A549 (cell line): Measurements from ENCODE around the gene WHRN. TPM values are rescaled to one million over a fixed set of nuclear protein-coding genes. Genes with fewer than 3 reads are reported as not detected.

ENCODE experiments used
- ATAC-seq, 2 experiments: fragments of 200-7000 bp in 1 of 2; fragments of >200 bp in 1 of 2; cut with Nextera tagmentation in 1 of 2; cut with Tn5 transposase in 1 of 2; 3 replicates each; pipeline versions ENCODE4 v1.8.0 to v1.9.1; 2018 to 2020; ENCODE audit warnings: mild to moderate bottlenecking in 1 of 2, moderate library complexity in 1 of 2
- CTCF ChIA-PET: fragments of 300-600 bp; sonication (Branson Sonifier 250); formaldehyde crosslinking; extraction: SDS; loops from one replicate; lab custom pipeline; 2021; ENCODE audit warnings: antibody characterized with exemption, inconsistent platforms; lab: Yijun Ruan, JAX
- POLR2A ChIA-PET: fragments of 350-600 bp; formaldehyde crosslinking; extraction: SDS; loops from one replicate; lab custom pipeline; 2021; ENCODE audit warnings: antibody characterized with exemption, inconsistent platforms; lab: Yijun Ruan, JAX
- DNase-seq, 2 experiments: peaks; one replicate each; pipeline versions ENCODE4 v3.0.0 to v3.0.0-alpha.2; 2011 to 2016; ENCODE audit warnings: low read depth in 1 of 2, low spot score in 1 of 2
- FAIRE-seq: peaks from 2 replicates; lab custom pipeline; 2011; peaks lifted over from hg19 to GRCh38; lab: Jason Lieb, UNC
- H3K27ac ChIP-seq, 2 experiments: fragments of >200 bp; sonication (Bioruptor Twin); formaldehyde crosslinking; 3 replicates each; pipeline ENCODE4 v1.5.1; 2016 to 2017
- H3K4me1 ChIP-seq: fragments of >200 bp; sonication (Bioruptor Twin); formaldehyde crosslinking; 3 replicates; pipeline ENCODE4 v1.6.1; 2016
- H3K4me2 ChIP-seq: fragments of >200 bp; sonication (Bioruptor Twin); formaldehyde crosslinking; 3 replicates; pipeline ENCODE4 v1.6.1; 2016
- H3K4me3 ChIP-seq: fragments of >200 bp; sonication (Bioruptor Twin); formaldehyde crosslinking; 3 replicates; pipeline ENCODE4 v1.5.1; 2016
- H3K9me3 ChIP-seq: fragments of >200 bp; sonication (Bioruptor Twin); formaldehyde crosslinking; 3 replicates; pipeline ENCODE4 v1.6.1; 2016
- ATOH8 ChIP-seq: fragments of 250-450 bp; sonication (Bioruptor Pico); IDR thresholded peaks from 2 replicates; pipeline ENCODE4 v1.5.0; 2020; ENCODE audit warnings: low read depth, mild to moderate bottlenecking, moderate library complexity
- CEBPB ChIP-seq, 2 experiments: fragments of >200 bp in 1 of 2; sonication (Bioruptor Twin) in 1 of 2; formaldehyde crosslinking in 1 of 2; IDR thresholded peaks; 2 replicates each; pipeline ENCODE4 v1.6.1; 2012 to 2016
- CHD4 ChIP-seq: fragments of 200-600 bp; sonication (generic); IDR thresholded peaks from 2 replicates; pipeline ENCODE4 v1.6.1; 2016; ENCODE audit warnings: antibody characterized with exemption, mild to moderate bottlenecking, borderline replicate concordance
- E2F6 ChIP-seq: IDR thresholded peaks from 2 replicates; pipeline ENCODE4 v1.6.1; 2012; ENCODE audit warnings: low read depth, borderline replicate concordance
- ELK1 ChIP-seq: fragments of 150-350 bp; IDR thresholded peaks from 2 replicates; pipeline ENCODE4 v1.6.1; 2014; ENCODE audit warnings: low read depth, mild to moderate bottlenecking, low read length
- FOSB ChIP-seq: fragments of 250-450 bp; sonication (Bioruptor Pico); IDR thresholded peaks from 2 replicates; pipeline ENCODE4 v1.5.0; 2020; ENCODE audit warnings: mild to moderate bottlenecking, moderate library complexity
- FOSL2 ChIP-seq, 2 experiments: fragments of 450-650 bp in 1 of 2; fragments of >200 bp in 1 of 2; sonication (Bioruptor Twin) in 1 of 2; formaldehyde crosslinking; IDR thresholded peaks; 2 replicates each; pipeline versions ENCODE4 v1.5.0 to v1.6.1; 2016 to 2020; ENCODE audit warnings: mild to moderate bottlenecking in 1 of 2, moderate library complexity in 1 of 2
- GATA3 ChIP-seq: IDR thresholded peaks from 2 replicates; pipeline ENCODE4 v1.6.1; 2012; ENCODE audit warnings: borderline replicate concordance
- HDAC2 ChIP-seq: fragments of 200-600 bp; sonication (generic); IDR thresholded peaks from 2 replicates; pipeline ENCODE4 v1.6.1; 2016
- HOXA7 ChIP-seq: fragments of 250-450 bp; sonication (Bioruptor Pico); IDR thresholded peaks from 2 replicates; pipeline ENCODE4 v1.5.0; 2020; ENCODE audit warnings: mild to moderate bottlenecking, moderate library complexity
- HOXB13 ChIP-seq: fragments of 250-450 bp; sonication (Bioruptor Pico); IDR thresholded peaks from 2 replicates; pipeline ENCODE4 v1.5.0; 2020; ENCODE audit warnings: low read depth, mild to moderate bottlenecking, moderate library complexity
- JUN ChIP-seq, 2 experiments: fragments of >200 bp; sonication (Bioruptor Twin); formaldehyde crosslinking; IDR thresholded peaks; 2 replicates in 1 of 2; 3 replicates in 1 of 2; pipeline ENCODE4 v1.6.1; 2016 to 2017
- JUNB ChIP-seq: fragments of >200 bp; sonication (Bioruptor Twin); formaldehyde crosslinking; IDR thresholded peaks from 2 replicates; pipeline ENCODE4 v1.6.1; 2016
- NFE2L2 ChIP-seq: fragments of 150-350 bp; conservative IDR thresholded peaks from 2 replicates; pipeline ENCODE4 v1.6.1; 2014; ENCODE audit warnings: low read length
- RAD21 ChIP-seq, 2 experiments: fragments of >200 bp in 1 of 2; sonication (Bioruptor Twin) in 1 of 2; formaldehyde crosslinking in 1 of 2; IDR thresholded peaks in 1 of 2; conservative IDR thresholded peaks in 1 of 2; 2 replicates in 1 of 2; 3 replicates in 1 of 2; pipeline ENCODE4 v1.6.1; 2012 to 2018; ENCODE audit warnings: inconsistent platforms in 1 of 2
- RNF2 ChIP-seq: fragments of 200-600 bp; sonication (generic); IDR thresholded peaks from 2 replicates; pipeline ENCODE4 v1.6.1; 2016; ENCODE audit warnings: low read depth, mild to moderate bottlenecking, antibody characterized with exemption, moderate library complexity, borderline replicate concordance
- TP53 ChIP-seq: fragments of 250-450 bp; sonication (Bioruptor Pico); IDR thresholded peaks from 2 replicates; pipeline ENCODE4 v1.5.0; 2021; ENCODE audit warnings: mild to moderate bottlenecking, moderate library complexity
- USF2 ChIP-seq: fragments of 450-650 bp; IDR thresholded peaks from 2 replicates; pipeline ENCODE4 v1.6.1; 2014; ENCODE audit warnings: antibody characterized with exemption
- ZC3H11A ChIP-seq: fragments of 450-650 bp; IDR thresholded peaks from 2 replicates; pipeline ENCODE4 v1.6.1; 2014; ENCODE audit warnings: antibody characterized with exemption, mild to moderate bottlenecking
- WGBS: methylation state at CpG from one replicate; pipeline ENCODE4 v1.1.6; 2017; ENCODE audit errors: missing lambda C conversion rate; 5-methylcytosine and 5-hydroxymethylcytosine counted together
- polyA plus RNA-seq, 4 experiments: library from polyadenylated mRNA; depleted of rRNA in 3 of 4; stranded (reverse); fragments of >200 nt; fragmentation: RNase III in 1 of 4; extraction: RNeasy Plus Mini Kit Qiagen cat#74134 plus additional on column Dnase treatment in 1 of 4; gene quantifications; 2 replicates in 3 of 4; 3 replicates in 1 of 4; pipeline ENCODE4 v1.2.3, GENCODE V29; 2011 to 2017
- TF ChIP-seq, protein P1 (sequence below): IDR thresholded peaks from 2 replicates; pipeline ENCODE4 v1.6.1; 2012

WHRN gene
- polyA plus RNA-seq, 2 of the 4 experiments (the other 2 are of a cell fraction) = 1.2 to 3.2 TPM

GRCh38 chr9:114374936-114375335 lies 130.3 kb downstream of the WHRN start (continued):
- TF ChIP-seq ZC3H11A = no peak
- no peak for TF ChIP-seq ATOH8 (CRISPR knock-in tag)

DNA sequence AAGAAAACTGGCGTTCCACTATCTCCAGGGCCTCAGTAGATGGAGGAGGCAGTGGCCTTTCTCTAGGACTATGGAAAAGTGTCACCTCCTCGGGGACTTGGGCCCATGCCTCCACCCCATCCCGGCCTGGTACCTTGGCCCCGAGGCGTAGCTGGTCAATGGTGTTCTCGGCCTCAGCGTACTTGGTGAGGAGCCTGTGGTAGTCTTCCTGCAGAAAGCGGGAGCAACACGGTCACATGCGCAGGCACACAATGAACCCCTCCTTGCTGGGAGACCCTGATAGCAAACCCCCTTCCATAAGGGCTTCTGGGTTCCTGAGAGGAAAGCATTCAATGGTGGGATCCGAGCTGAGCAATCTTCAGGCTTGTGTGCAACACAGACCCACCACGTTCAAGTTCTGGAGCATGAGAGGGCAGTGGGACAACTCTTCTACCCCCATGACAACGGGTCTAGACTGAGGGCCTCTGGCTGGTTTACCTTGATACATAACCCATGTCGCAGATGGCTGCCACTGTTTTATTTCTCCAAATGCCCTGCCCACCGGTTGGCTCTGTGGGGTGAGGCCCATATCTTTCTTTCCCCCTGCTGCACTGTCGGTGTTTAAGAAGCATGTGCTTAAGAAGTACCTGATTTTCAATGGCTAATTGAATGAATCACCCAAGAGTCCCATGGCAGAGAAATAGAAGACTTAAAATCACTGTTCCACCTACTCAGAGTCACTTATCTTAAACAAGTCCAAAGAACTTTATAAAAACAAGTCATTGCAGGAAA lies 131.1 kb downstream of the WHRN start:
- WGBS = 78% methylated on average over 15 of the region's 16 CpGs
- CTCF ChIA-PET = interaction anchor here (0.8 kb wide), 1 partner anchor 28 kb away, joined by 3 read pairs; no protein-coding TSS in a partner anchor
- Histone ChIP-seq H3K27ac (no peak overlapping the region), H3K4me1 (no peaks in the 10 kb centered on the region), H3K4me3 (no peak overlapping the region), H3K9me3 (no peaks in the 10 kb centered on the region)
- ATAC-seq = no peak
- TF ChIP-seq TP53 = no peak
- TF ChIP-seq, all 56 proteins: peak for 0
- FAIRE-seq (no peak), DNase-seq (no peak)
- H3K4me2 ChIP-seq = no peak overlapping the region
- POLR2A ChIA-PET = no interaction called here

- no peak for TF ChIP-seq FOSL2 (IDR thresholded peaks at IDR 0.05)
- TF ChIP-seq FOSL2 (CRISPR knock-in tag; IDR thresholded peaks at IDR 0.05) = no peak
- TF ChIP-seq HOXA7 = no peak
- Histone ChIP-seq H3K4me3 (no peak overlapping the region), H3K9me3 (no peaks in the 10 kb centered on the region), H3K4me2 (no peak overlapping the region), H3K27ac (no peak overlapping the region), H3K4me1 (no peaks in the 10 kb centered on the region)
- WGBS = 88% methylated on average over 5 of the region's 9 CpGs
- DNase-seq (no peak), ATAC-seq (no peak), FAIRE-seq (no peak)
- ChIA-PET POLR2A (interaction anchor here (0.6 kb wide), 1 partner anchor 8 kb away, joined by 5 read pairs; no protein-coding TSS in a partner anchor), CTCF (no interaction called here)
These were observed 132.3 kb downstream of the WHRN start for GRCh38 chr9:114372921-114373448.

DNA sequence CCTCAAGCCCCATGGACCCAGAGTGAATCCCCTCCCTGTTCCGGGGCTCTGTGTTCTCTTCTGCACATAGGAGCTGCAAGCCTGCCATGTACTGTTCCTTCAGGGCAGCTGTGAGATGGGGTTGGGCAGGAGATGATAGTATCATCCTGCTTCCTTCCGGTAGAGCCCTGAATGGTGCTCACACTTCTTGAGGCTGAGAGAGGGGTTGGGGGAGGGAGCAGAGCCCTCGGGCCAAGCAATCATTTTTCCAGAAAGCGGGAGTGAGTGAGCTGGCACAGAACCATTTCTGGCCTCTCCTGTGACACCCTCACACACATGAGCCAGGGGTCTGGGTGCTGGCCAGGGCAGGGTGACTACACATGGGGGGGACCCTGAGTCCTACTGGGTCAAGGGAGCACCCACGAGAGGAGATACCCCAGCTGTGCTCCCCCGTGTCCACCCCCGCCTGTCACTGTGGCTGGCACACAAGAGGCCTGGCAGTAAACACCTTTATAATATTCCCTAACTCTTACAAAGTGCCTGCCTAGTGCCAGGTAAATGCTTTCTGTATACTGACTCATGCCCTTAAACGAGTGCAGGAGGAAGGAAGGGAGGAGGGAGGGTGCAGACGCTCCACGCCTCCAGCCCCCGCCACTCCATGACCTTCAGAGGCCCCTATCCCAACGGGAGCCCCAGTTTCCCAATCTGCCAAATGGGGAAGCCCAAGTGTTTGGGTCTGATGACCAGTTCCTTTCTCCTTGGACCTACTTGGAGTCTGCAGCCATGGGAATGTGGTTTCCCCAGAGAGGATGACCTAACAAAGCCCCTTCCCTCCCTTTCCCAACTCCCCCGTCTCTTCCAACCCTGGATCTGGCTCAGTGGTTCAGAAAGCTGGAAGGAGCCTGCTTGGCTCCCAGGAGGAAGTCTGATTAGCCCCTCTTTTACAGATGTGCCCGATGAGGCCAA lies 133.0 kb downstream of the WHRN start:
- FAIRE-seq = no peak
- Histone ChIP-seq H3K4me3 (no peak overlapping the region), H3K27ac (no peak overlapping the region; a peak in 1 of 6 replicates), H3K9me3 (no peaks in the 10 kb centered on the region), H3K4me2 (no peak overlapping the region), H3K4me1 (no peaks in the 10 kb centered on the region; the same call in 2 of the 3 replicates)
- peak in 1 of 2 experiments; percentile 20; a peak in 1 of 6 replicates for ATAC-seq
- ChIA-PET CTCF (interaction anchor here (0.7 to 1.8 kb wide), 2 partner anchors 9 to 16 kb away, joined by 3 to 5 read pairs; no protein-coding TSS in a partner anchor), POLR2A (no interaction called here)
- TF ChIP-seq, protein P1, sequence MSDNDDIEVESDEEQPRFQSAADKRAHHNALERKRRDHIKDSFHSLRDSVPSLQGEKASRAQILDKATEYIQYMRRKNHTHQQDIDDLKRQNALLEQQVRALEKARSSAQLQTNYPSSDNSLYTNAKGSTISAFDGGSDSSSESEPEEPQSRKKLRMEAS = no peak
- TF ChIP-seq JUN (IDR thresholded peaks at IDR 0.05) (no peak), HDAC2 (no peak)
- WGBS = 67% methylated on average over 14 of the region's 14 CpGs
- DNase-seq = no peak

DNA sequence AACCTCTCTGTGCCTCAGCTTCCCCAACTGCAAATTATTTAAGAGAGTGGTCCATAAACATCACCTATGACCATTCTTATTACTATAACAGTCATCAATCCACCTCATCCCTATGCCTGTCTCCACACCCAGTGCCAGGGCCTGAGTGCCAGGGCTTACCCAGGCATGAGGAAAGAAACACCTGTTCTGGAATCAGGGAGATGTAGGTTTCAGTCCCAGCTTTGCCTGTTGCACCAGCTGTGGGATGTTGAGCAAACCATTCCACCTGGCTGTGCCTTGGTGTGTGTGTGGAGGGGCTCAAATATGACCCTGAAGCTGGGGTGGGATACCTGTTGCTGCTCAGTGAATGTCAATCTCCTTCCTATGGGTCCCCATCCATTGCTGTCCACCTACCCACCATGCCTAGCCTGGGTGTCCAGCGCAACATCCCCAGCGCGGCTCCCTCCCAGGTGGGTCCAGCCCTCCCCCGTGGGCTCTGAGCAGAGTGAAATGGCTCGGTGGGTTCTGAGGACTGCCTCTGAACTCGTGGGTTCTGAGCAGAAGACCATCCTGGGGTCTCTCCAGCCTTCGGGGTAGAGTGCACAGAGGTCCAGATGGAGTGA lies 133.8 kb downstream of the WHRN start:
- ATAC-seq = no peak
- Histone ChIP-seq H3K4me2 (no peak overlapping the region), H3K27ac (no peak overlapping the region), H3K9me3 (no peaks in the 10 kb centered on the region), H3K4me1 (peaks cover 8% of the 10 kb centered on the region), H3K4me3 (no peak overlapping the region)
- POLR2A ChIA-PET = no interaction called here
- 77% methylated on average over 7 of the region's 7 CpGs for WGBS
- no peak for FAIRE-seq
- CTCF ChIA-PET = interaction anchor here (0.7 to 3.8 kb wide), 3 partner anchors 9 to 34 kb away, joined by 3 to 12 read pairs (median 5); no protein-coding TSS in a partner anchor
- no peak for DNase-seq
- TF ChIP-seq CHD4 (no peak), HOXB13 (CRISPR knock-in tag) (no peak), GATA3 (no peak), RNF2 (no peak), CEBPB (IDR thresholded peaks at IDR 0.05) (no peak), ELK1 (no peak), RAD21 (conservative IDR thresholded peaks at IDR 0.05 in 1 of 2, IDR thresholded peaks at IDR 0.05 in 1 of 2) (no peak), JUNB (no peak), NFE2L2 (no peak), FOSL2 (IDR thresholded peaks at IDR 0.05) (no peak), FOSL2 (CRISPR knock-in tag; IDR thresholded peaks at IDR 0.05) (no peak), E2F6 (no peak), FOSB (CRISPR knock-in tag) (no peak), USF2 (no peak)
